HUES6 (cell line): ENCODE measurements around the gene TRPM8.

Source experiments
- H3K27ac ChIP-seq: 2 replicates; pipeline ENCODE4 v1.7.0; 2013; ENCODE audit warnings: low read depth, mild to moderate bottlenecking, low read length, inconsistent platforms
- H3K27me3 ChIP-seq: 2 replicates; pipeline ENCODE4 v1.6.1; 2013; ENCODE audit warnings: low read length; ENCODE audit not compliant: control insufficient read depth, insufficient read depth
- H3K36me3 ChIP-seq: 2 replicates; pipeline ENCODE4 v1.6.1; 2013; ENCODE audit warnings: low read length; ENCODE audit not compliant: control insufficient read depth, insufficient read depth
- H3K4me1 ChIP-seq: 2 replicates; pipeline ENCODE4 v1.6.1; 2013; ENCODE audit warnings: low read length; ENCODE audit not compliant: control insufficient read depth, insufficient read depth
- H3K4me3 ChIP-seq: 2 replicates; pipeline ENCODE4 v1.5.1; 2013; ENCODE audit warnings: low read depth, low read length
- H3K9ac ChIP-seq: one replicate; pipeline ENCODE4 v1.6.1; 2013; ENCODE audit warnings: mild to moderate bottlenecking, low read length
- H3K9me3 ChIP-seq: 2 replicates; pipeline ENCODE4 v1.6.1; 2013; ENCODE audit warnings: low read depth, low read length; ENCODE audit not compliant: control insufficient read depth, insufficient read depth

The TRPM8 gene

GRCh38 chr2:234025466-234025865 lies 108.3 kb downstream of the TRPM8 start:
- peaks cover 15% of the 10 kb centered on the region for H3K9me3 ChIP-seq
- no peaks in the 10 kb centered on the region for H3K4me1 ChIP-seq
- no peaks in the 10 kb centered on the region for H3K27me3 ChIP-seq
- H3K27ac ChIP-seq, result no peak overlapping the region
- H3K4me3 ChIP-seq, result no peak overlapping the region
- H3K36me3 ChIP-seq, result no peaks in the 10 kb centered on the region
- no peak overlapping the region for H3K9ac ChIP-seq

DNA sequence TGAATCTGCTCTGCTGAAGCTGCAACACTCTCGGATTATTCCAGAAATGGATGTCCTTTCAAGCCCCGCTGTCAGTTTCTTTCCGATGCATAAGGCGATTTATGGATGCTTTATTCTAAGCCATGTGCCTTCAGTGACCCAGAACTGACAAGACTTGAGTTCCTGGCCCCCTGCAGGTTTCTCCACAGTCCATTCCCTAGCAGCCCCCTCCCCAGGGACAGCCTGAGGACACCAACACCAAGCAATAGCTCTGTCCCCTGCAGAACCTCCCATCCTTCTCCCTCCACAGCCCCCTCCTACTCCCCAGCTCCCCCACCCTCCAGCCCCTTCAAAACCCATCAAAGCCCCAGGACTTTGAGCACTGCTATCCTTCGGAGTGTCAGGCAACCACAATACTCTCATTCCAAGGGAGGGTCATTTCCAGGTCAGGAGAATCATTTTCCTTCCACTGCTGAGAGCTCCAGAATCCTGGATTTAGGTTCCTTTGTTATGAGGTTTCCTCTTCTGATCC lies 108.8 kb downstream of the TRPM8 start:
- Histone ChIP-seq H3K4me3 (no peak overlapping the region), H3K27ac (no peak overlapping the region), H3K36me3 (no peaks in the 10 kb centered on the region), H3K9me3 (peaks cover 15% of the 10 kb centered on the region), H3K9ac (no peak overlapping the region), H3K4me1 (no peaks in the 10 kb centered on the region), H3K27me3 (no peaks in the 10 kb centered on the region)

- no peaks in the 10 kb centered on the region for H3K27me3 ChIP-seq
- H3K9ac ChIP-seq, result no peak overlapping the region
- H3K4me1 ChIP-seq, result no peaks in the 10 kb centered on the region
- no peak overlapping the region for H3K27ac ChIP-seq
- H3K9me3 ChIP-seq, result peaks cover 15% of the 10 kb centered on the region
- H3K36me3 ChIP-seq, result no peaks in the 10 kb centered on the region
- no peak overlapping the region for H3K4me3 ChIP-seq
These were observed 109.6 kb downstream of the TRPM8 start for GRCh38 chr2:234026693-234027254.

DNA sequence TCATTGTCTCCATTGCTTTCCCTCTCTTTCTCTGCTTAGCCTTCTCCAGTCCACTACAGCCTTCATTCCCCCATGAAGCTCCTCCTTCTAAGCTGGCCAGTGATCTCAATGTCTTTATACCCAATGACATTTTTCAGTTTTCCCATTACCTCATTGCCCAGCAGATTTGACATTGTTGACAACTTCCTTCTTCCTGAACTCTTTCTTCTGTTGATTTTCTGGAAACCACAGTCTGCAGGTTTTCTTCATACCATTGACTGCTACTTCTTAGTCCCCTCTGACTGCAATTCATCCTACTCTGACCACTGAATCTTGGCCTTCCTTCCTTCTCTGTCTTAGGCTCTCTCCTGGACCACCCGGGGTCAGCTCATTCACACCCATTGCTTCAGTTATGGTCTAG lies 110.5 kb downstream of the TRPM8 start:
- no peak overlapping the region for H3K4me3 ChIP-seq
- H3K4me1 ChIP-seq, result no peaks in the 10 kb centered on the region
- H3K27me3 ChIP-seq, result no peaks in the 10 kb centered on the region
- H3K9ac ChIP-seq, result no peak overlapping the region
- H3K36me3 ChIP-seq, result no peaks in the 10 kb centered on the region
- H3K27ac ChIP-seq, result no peak overlapping the region
- peaks cover 15% of the 10 kb centered on the region for H3K9me3 ChIP-seq

GRCh38 chr2:234029150-234029733 lies 112.1 kb downstream of the TRPM8 start:
- Histone ChIP-seq H3K9me3 (peaks cover 4% of the 10 kb centered on the region), H3K4me1 (no peaks in the 10 kb centered on the region), H3K36me3 (no peaks in the 10 kb centered on the region), H3K9ac (no peak overlapping the region), H3K27ac (no peak overlapping the region), H3K4me3 (no peak overlapping the region), H3K27me3 (no peaks in the 10 kb centered on the region)

DNA sequence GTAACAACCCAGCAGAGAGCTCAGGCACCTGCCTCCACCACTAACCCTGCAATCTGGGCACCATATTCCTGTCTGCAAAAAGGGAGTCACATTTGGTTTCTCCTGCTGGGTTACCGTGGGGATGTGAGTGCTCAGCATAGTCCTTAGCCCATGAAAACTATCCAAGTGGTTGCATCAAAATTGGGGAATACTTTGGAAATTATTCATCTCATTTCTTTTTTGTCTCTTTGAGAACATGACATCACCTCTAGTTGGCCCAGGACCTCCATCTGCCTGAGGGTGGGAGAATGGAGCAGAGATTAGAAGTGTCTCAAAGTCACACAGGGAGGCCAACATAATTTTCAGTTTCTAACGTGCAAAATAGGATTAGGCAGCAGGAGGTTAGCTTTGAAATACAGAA lies 114.0 kb downstream of the TRPM8 start:
- Histone ChIP-seq H3K27ac (no peak overlapping the region), H3K27me3 (no peaks in the 10 kb centered on the region), H3K4me3 (no peak overlapping the region), H3K9me3 (no peaks in the 10 kb centered on the region; the same call in 1 of the 2 replicates), H3K9ac (no peak overlapping the region), H3K36me3 (no peaks in the 10 kb centered on the region), H3K4me1 (no peaks in the 10 kb centered on the region)

GRCh38 chr2:234032279-234032856 lies 115.2 kb downstream of the TRPM8 start:
- no peak overlapping the region for H3K27ac ChIP-seq
- H3K9me3 ChIP-seq, result no peaks in the 10 kb centered on the region; the same call in 1 of the 2 replicates

DNA sequence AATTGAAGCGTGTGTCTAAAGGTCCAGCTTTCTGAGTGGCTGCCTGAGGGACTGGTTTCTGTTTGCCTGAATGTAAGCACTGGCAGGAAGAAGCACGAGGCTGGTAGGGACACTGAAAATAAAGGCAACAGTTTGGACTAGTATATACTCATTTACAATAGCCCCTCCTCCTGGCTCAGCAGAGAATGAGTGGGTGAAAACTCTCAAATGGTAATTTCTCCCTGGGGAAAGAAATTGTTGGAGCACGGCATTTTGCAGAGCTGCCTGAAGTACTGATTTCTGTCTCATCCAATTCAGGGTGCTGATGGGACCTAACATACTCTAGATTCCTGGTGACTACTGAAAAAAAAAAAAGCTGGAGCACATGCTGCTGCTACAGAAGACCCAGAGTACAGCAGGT lies 116.0 kb downstream of the TRPM8 start:
- Histone ChIP-seq H3K9me3 (no peaks in the 10 kb centered on the region; the same call in 1 of the 2 replicates), H3K4me3 (no peak overlapping the region)

More at GRCh38 chr2:234032279-234032856, 115.2 kb downstream of the TRPM8 start:
- Histone ChIP-seq H3K36me3 (no peaks in the 10 kb centered on the region), H3K4me3 (no peak overlapping the region), H3K9ac (no peak overlapping the region), H3K27me3 (no peaks in the 10 kb centered on the region), H3K4me1 (no peaks in the 10 kb centered on the region)

DNA sequence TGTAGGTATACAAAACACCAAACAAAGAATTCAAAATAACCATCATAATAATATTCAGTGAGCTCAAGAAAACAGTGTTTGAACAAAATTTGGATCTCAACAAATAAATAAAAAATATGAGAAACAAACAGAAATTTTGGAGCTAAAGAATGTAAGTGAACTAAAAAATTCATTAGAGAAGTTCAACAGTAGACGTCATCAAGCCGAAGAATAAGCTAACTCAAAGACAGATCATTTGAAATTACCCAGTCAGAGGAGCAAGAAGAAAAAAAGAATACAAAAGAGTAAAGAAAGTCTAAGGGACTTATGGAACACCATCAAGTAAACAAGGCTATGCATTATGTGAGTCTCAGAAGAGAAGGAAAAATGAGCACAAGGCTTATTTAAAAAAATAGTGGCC lies 116.7 kb downstream of the TRPM8 start:
- no peak overlapping the region for H3K9ac ChIP-seq
- no peak overlapping the region for H3K4me3 ChIP-seq
- no peaks in the 10 kb centered on the region for H3K36me3 ChIP-seq
- H3K27me3 ChIP-seq, result no peaks in the 10 kb centered on the region
- no peaks in the 10 kb centered on the region for H3K4me1 ChIP-seq
- no peak overlapping the region for H3K27ac ChIP-seq
- H3K9me3 ChIP-seq, result no peaks in the 10 kb centered on the region; the same call in 1 of the 2 replicates

More for the DNA sequence above, 116.0 kb downstream of the TRPM8 start:
- Histone ChIP-seq H3K27me3 (no peaks in the 10 kb centered on the region), H3K36me3 (no peaks in the 10 kb centered on the region), H3K27ac (no peak overlapping the region), H3K9ac (no peak overlapping the region), H3K4me1 (no peaks in the 10 kb centered on the region)

GRCh38 chr2:234038076-234038802 lies 121.1 kb downstream of the TRPM8 start:
- Histone ChIP-seq H3K9ac (no peak overlapping the region), H3K4me1 (no peaks in the 10 kb centered on the region), H3K36me3 (no peaks in the 10 kb centered on the region), H3K27me3 (no peaks in the 10 kb centered on the region), H3K4me3 (no peak overlapping the region), H3K27ac (no peak overlapping the region), H3K9me3 (no peaks in the 10 kb centered on the region; the same call in 1 of the 2 replicates)

- H3K36me3 ChIP-seq, result no peaks in the 10 kb centered on the region
- H3K4me3 ChIP-seq, result no peak overlapping the region
- no peaks in the 10 kb centered on the region for H3K4me1 ChIP-seq
- no peaks in the 10 kb centered on the region; the same call in 1 of the 2 replicates for H3K27me3 ChIP-seq
- no peak overlapping the region for H3K27ac ChIP-seq
- H3K9ac ChIP-seq, result no peak overlapping the region
- H3K9me3 ChIP-seq, result no peaks in the 10 kb centered on the region
These were observed 127.0 kb downstream of the TRPM8 start for GRCh38 chr2:234044157-234044556.
